ENCODE measurements around the gene TFCP2.
A peak's percentile ranks its signal among the peaks of the same experiment; 100 is the strongest.
"Not testable (repeated sequence)": the region's sequence is repeated elsewhere in the genome, so short reads cannot be mapped to it uniquely, and the experiment has no call there.

TFCP2 gene

DNA sequence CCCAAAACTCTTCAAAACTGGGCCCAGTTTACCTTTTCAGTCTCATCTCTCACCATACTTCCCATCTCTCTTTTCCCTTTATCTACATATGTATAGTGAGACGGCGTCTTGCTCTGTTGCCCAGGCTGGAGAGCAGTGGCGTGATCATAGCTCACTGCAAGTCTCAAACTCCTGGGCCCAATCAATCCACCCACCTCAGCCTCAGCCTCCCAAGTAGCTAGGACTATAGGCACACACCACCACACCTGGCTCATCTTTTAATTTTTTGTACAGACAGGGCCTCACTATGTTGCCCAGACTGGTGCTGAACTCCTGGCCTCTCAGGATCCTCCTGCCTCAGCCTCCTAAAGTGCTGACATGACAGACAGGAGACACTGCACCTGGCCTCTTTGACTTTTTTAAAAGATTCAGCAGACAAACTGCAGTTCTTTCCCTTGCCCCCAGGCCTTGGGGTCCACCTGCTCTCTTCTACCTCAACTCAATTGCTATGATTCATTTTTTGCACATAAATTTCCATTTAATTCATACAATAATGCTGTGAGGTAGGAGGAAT lies 33.6 kb downstream of the TFCP2 start:
- DNase-seq: no peak

DNA sequence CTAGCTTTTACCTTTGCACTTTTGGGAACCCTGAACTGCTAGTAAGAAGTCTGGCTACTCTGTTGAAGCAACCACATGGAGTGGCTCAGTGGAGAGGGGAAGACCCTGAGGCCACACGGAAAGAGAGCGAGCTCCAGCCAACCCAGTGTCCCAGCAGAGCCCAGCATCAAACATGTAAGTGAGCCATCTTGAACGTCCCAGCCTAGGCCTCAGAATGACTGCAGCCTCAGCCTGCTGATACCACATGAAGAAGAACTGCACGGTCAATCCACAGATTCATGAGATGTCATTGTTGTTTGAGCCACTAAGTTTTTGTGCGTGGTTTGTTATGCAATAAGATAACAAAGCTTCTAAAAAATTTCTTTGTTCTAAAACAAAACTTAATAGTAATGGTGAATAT lies 40.2 kb downstream of the TFCP2 start:
- DNase-seq: no peak

DNA sequence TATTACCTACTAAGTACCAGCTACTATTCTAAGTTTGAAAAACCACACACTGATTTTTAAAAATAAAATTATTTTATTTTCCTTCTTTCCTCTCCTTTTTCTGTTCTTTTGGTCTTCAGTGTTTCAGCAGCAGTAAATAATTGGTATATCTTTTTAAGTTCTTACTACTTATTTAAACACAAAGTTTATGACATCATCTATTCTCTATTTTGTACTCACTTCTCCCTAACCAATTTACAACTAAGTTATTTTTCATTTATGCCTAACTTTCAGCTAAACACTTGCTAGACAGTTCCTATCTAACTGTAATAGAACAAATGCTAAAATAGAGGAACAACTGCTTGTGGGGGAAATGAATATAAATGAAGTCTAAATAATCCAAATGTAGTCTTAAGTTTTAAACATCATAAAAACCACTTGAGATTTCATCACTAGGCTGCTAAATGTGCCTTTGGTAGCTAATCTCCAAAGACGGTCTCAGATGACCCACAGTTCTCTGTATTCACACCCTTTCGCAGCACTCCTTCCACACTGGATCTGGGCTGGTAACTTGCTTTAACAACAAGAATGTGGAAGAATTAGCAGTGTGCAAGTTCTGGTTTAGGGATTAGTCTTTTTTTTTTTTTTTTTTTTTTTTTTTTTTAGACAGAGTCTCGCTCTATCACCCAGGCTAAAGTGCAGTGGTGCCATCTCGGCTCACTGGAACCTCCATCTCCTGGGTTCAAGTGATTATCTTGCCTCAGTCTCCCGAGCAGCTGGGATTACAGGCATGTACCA lies 41.0 kb downstream of the TFCP2 start:
- DNase-seq: no peak

DNA sequence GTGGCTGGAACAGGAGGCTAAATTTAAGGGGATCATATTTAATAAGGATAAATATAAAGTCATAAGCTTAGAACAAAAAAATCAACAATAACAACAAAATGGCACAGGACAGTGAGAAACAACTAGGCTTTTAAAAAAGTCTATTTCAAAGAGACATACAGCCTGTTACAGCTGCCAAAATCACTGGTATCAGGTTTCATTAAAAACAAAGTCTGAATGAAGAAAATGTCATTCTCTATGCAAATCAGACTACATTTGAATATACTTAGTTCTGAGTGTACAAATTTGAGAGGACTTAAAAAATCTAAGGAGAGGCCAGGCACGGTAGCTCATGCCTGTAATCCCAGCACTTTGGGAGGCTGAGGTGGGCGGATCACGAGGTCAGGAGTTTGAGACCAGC lies 44.0 kb downstream of the TFCP2 start:
- DNase-seq: no peak

DNA sequence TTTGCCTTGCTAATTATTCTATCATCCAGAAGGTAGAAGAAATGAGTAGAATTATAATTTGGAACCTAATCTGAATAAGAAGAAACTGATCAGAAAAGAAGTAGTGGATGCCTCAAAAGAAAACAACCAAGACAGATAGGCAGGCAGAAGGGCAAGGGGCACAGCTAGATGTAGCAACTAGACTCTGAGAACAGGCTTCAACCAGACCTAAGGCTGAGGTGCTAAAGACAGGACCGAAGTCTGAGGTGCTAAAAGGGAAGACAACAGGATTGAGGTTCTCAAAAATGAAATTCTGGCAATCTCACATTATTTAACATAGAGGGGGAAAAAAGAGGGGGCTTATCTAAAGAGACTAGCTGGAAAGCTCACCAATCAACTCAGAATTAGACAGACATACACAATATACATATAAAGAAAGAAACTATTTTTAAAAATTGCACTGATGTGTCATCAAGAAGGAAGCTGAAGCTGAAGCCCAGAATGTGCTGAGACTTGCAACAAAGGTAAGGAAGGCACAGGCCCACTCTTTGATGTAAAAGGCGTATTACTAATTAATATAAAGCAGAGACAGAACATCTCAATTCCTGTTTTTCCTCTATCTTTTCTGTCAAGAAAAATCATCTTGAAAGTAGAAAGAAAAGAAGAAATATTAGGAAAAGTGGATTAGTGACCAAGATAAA lies 45.7 kb downstream of the TFCP2 start:
- DNase-seq: peak; percentile 17

DNA sequence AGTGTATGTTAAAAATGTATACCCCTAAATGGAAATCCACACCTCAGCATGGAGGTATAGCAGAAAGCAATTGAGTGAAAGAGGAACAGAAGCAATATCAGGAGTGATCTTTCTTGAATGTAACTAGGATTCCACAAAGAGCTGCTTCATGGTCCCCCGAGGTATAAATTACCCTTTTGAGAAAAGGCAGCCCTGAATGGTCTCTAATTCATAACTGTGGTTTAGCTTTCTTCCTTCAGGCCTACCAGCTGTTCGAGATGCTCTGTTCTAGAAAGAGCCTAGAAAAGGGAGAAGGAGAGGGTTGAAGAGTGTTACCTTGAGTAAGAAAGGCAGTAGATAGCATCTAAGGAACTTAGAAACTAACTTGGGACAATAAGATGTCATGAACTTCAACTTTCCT lies 46.6 kb downstream of the TFCP2 start:
- DNase-seq: no peak

DNA sequence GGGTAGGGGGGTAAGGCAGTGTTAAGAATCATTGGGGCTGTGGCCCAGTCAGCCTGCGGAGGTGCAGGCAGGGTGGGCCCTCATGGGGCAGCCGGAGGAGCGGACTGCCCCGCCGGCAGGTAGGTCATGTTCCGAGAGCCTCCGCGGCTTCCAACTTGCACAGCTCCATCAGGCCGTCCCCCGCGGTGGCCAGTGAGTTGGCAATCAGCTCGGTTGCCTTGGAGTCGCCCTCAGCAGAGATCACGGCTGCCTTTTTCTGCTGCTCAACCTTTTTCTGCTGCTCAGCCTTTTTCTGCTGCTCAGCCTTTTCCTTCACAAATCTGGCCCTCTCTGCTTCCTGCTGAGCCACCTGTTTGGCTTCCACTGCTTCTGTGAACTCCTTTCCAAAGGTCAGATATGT lies 48.4 kb downstream of the TFCP2 start:
- no peak for DNase-seq

DNA sequence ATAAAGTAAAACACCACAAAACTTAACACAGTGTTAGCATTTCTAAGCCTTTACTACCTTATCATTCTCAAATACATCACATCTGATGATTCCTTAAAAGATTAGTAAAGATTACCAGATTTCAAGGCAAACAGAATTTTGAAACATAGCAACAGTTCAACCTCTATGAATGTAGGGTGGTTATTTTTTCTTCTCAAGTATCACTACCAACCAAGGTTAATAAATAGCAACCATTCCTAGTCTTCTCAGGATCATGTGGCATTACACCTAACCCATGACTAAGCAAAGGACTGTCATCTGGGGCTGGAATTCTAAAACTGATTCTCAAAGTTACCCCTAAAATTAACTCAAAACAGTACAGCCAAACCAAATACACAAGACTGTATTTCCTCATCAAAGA lies 50.1 kb downstream of the TFCP2 start:
- DNase-seq: no peak

DNA sequence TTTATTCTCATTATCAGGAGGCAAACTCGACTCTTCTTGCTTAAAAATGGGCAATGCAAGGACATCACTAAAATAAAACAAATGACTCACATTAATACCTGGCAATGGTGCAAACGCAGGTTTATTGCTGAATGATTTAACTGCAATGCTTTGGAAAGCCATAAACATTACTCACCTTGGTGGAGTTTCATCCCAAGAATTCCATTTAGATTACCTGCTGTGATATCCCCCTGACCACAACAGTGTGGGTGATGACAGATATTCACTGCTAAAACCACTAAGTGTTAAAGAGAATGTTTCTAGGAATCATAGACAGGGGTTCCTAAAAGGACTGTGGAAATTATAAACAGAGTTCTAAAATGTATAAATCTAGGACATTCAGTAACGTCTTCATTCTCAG lies 54.2 kb downstream of the TFCP2 start:
- peak; percentile 89 for DNase-seq

DNA sequence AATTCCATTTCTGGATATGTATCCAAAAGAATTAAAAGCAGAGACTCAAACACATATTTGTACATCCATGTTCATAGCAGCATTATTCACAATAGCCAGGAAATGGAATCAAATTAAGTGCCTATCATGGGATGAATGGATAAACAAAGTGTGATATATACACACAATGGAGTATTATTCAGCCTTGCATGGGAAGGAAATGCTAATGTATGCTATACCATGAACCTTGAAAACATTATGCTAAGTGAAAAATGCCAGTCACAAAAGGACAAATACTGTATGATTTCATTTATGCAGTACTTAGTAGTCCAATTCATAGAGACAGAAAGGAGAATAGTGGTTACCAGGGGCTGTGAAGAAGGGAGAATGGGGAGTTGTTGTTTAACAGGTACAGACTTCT lies 57.4 kb downstream of the TFCP2 start:
- DNase-seq: no peak

DNA sequence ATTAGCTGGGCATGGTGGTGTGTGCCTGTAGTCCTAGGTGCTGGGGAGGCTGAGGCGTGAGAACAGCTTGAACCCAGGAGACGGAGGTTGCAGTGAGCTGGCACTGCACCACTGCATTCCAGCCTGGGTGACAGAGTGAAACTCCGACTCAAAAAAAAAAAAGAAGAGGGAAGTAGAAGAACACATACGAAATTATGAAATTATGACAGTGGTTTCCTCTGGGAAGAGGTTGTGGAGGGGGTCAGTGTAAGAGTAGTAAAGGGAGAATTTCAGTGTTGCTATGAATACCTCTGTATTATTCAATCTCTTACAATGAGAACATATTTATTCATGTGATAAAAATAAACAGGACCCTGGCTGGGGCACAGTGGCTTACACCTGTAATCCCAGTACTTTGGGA lies 64.8 kb downstream of the TFCP2 start:
- no peak for DNase-seq

DNA sequence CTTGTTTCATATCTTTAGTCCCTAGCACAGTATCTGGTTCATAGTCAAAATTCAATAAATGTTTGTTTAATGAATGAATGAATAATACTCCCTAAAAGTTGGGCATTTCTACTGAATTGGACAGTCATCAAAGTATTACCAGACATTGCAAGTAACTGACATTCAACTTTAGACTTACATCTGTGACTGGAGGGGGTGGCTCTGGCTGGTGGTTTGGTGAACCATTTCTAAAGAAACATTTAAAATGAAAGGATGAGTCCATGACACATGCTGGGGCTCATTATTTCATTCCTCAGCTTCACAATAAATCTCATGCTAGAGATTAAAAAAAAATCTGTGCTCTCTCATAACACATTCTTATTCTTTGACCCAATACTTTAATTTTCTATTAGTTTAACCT lies 69.0 kb downstream of the TFCP2 start:
- no peak for DNase-seq

DNA sequence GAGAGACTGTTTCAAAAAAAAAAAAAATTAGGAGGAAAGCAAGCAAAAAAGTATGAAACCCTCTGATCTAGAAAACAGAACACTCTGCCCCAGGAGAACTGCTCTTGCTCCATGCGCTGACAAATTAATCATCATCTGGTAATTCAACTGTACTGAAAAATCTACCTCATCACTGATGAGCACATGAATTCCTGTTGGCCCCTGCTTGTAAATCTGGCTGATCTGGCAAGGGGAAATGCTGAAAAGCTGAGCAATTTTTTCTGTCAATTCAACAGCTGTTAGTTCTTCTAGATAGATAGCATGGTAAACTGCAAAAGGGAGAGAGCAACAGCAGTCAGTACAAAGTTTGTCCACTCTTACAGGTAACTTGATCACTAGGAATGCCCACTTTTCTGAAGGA lies 74.3 kb downstream of the TFCP2 start:
- DNase-seq: peak; percentile 11

DNA sequence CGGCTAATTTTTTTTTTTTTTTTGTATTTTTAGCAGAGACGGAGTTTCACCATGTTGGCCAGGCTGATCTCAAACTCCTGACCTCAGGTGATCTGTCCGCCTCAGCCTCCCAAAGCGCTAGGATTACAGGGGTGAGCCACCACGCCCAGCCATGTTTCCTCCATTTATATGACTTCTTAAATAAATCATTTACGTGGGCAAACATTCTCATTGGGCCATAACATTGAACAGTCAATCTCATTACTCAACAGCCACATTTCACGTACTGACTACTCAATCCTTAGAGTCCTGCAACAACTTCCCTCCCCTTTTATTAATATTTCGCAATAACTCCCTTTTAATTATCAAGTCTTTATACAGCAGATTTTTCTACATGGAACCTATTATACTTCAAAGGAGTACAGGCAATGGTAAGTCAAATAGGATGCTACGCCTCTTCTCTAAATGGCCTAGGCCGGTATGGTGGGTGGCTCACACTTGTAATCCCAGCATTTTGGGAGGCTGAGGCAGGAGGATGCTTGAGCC lies 82.2 kb downstream of the TFCP2 start:
- no peak for DNase-seq

DNA sequence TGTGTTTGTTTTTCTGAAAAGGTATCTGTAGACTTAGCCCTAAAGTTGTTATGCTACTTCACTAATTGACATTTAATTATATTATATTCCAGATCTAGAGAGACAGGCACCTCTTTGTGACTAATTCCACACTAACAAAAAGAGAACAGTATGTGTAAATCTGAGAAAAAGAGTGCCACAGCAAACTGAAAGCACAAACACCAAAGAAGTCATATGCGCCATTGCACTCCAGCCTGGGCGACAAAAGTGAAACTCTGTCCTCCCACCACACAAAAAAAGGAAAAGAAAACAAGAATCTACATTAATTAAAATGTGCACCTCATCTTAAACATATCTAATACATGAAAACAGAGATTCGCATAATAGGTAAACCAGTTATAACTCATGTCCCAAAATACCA lies 85.1 kb downstream of the TFCP2 start:
- no peak for DNase-seq

DNA sequence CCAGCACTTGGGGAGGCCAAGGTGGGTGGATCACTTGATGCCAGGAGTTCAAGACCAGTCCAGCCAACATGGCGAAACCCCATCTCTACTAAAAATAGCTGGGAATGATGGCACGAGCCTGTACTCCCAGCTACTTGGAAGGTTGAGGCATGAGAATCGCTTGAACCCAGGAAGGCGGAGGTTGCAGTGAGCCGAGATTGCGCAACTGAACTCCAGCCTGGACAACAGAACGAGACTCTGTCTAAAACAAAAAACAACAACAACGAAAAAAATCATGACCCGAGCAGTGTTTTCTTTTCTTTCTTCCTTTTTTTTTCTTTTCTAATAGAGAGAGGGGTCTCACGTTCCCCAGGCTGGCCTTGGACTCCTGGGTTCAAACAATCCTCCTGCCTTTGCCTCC lies 86.0 kb downstream of the TFCP2 start:
- no peak for DNase-seq

DNA sequence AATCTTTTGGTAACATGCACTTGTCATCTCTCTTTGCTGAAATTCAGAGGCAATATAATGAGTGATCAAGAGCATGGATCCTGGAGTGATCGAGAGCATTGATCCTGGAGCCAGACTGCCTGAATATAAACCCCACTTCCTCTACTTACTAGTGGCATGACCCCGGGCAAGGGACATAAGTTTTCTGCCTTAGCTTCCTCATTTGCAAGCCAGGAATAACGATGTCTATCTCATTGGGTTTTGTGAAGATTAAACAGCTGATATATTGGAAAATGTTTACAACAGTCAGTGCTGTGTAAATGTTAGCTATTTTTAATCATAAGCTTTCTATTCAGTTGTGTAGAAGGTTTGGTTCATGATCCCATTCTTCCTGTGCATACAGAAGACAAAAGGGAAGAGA lies 87.2 kb downstream of the TFCP2 start:
- no peak for DNase-seq

DNA sequence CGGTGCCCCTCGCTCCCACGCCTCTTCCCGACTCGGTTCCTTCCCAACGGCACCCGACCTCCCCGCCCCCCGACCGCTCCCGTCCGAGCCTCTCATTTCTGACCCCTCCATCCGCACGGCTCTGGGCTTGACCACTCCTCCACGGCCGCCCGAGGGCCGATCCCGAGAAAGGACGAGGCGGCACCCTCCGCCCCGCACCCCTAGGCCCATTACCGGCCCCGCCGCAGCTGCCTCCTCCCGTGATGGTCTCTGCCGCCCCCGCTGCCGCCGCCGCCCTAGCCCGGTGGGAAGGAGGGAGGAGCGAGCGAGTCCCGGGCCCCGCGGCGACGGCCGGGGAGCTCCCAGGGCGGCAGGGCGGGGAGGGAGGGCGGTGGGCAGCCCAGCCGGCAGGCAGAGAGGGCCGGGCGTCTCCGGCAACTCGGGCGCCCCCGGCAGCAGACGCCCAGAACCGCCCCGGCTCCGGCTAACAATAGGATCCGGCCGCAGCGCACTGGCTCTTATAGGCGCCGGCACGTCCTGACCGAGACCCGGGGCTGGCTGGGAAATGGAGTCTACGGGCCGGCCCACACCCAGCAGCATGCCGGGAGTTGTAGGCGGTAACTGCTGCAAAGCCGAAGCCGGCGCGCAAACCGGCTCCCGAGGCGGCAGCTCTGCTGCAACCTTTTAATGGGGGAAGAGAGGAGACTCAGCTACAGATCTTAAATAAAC lies 89.7 kb downstream of the TFCP2 start, which contains the start of gene CSRNP2:
CSRNP2 (minus strand) TSS at position 471 of the 708 bp plus-strand sequence. CDS start 7,035 bp downstream, outside the sequence.
- peak; percentile 96 for DNase-seq

DNA sequence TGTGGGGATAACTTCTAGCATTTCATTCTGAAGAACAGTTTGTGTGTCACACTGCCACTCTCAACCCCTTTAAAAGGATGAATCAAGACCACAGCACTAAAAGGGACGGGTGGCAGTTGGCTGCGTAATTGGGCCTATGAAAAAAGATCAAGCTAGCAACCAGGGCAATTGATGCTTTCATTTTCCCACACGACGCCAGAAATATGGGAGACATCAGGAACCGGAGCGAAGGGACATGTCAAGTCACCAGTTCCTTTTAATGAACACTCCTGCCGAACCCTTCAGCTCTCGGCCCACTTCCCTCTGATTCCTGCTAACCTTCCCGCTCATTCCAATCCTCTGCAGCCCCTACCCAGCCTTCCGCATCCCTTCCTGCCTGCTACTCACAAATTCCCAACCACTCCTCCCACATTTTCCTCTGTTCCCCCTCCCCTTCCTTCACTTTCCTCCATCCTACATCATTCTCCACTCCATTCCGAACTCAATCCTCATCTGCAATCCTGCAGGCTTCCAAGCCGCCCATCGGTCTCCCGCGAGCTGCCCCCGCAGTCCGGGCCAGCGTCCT lies 90.3 kb downstream of the TFCP2 start:
- DNase-seq: peak; percentile 40

DNA sequence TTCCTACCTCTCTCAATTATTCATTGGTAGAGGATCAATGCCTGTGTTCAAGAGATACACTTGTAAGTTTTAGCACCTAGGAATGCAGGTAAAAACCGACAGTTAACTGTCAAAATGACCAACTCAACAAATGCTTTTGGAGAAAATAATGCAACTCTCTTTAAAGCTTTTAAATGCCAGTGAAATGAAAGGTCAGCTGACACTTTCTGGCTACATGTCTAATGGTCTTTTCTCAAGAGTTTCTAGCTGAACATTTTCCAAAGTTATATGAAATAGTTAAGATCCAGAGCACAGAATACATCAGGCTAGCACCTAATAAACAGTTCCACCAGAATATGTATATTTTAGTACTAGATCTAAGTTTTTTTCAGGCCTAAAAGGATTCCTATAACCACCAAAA lies 91.5 kb downstream of the TFCP2 start:
- DNase-seq: no peak

DNA sequence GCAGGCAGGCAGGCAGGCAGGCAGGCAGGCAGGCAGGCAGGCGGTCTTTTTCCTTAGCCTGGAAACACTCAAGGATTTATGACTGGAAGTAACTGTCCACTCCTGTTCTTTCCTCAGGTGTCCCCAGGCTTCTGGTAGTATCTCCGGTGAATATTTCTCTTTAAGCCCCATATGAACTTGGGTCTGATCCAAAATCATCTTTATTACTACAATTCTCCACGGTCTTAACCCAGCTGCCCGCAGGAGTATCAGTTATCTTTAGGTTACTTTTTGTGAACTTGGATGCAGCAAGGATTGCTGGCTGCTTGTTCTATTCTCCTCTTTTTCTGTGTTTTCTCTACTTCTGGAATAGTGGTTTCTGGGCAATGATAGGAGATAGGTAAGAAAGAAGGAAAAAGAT lies 92.8 kb downstream of the TFCP2 start:
- DNase-seq: no peak

DNA sequence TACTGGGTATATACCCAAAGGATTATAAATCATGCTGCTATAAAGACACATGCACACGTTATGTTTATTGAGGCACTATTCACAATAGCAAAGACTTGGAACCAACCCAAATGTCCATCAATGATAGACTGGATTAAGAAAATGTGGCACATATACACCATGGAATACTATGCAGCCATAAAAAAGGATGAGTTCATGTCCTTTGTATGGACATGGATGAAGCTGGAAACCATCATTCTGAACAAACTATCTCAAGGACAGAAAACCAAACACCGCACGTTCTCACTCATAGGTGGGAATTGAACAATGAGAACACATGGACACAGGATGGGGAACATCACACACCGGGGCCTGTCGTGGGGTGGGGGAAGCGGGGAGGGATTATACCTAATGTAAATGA lies 94.1 kb downstream of the TFCP2 start:
- not testable (repeated sequence) for DNase-seq

DNA sequence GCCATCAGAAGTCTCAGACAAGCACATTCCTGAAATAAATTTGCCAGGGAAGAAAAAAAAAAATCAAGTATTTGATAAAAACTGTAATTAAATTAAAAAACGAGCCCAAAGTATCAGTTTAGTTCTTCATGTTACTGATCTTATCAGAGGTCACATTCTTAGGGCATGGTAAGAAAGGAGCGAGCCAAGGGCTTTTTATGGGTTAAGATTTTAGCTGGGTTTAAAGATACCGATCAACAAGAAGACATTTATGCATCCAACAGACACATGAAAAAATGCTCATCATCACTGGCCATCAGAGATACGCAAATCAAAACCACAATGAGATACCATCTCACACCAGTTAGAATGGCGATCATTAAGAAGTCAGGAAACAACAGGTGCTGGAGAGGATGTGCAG lies 94.6 kb downstream of the TFCP2 start:
- DNase-seq: not testable (repeated sequence)

Data from fibroblast of upper back skin (primary cell).